Stimulated activated CD8-positive, alpha-beta memory T cell treated with anti-CD3 and anti-CD28 coated beads, Interleukin-12 subunit alpha, Interleukin-12 subunit beta, amount 100 ng/mL, for 24 hours (primary cell): ENCODE measurements around the gene INIP.
"Not testable (repeated sequence)": the region's sequence is repeated elsewhere in the genome, so short reads cannot be mapped to it uniquely, and the experiment has no call there.

ENCODE experiments used
- DNase-seq: peaks from one replicate; pipeline ENCODE4 v3.0.0-alpha.2; 2020; ENCODE audit errors: extremely low read depth

Gene INIP

GRCh38 chr9:112734892-112735291, 17.0 kb upstream of the INIP start:
- no peak for DNase-seq

- DNase-seq, result no peak
Observed at GRCh38 chr9:112731971-112732370, 14.1 kb upstream of the INIP start.

- DNase-seq, result no peak
Observed at GRCh38 chr9:112728401-112728800, 10.5 kb upstream of the INIP start.

- DNase-seq, result no peak
Observed at GRCh38 chr9:112726428-112726827, 8.5 kb upstream of the INIP start.

- no peak for DNase-seq
Observed at GRCh38 chr9:112725961-112726360, 8.0 kb upstream of the INIP start.

GRCh38 chr9:112722749-112723148, 4.8 kb upstream of the INIP start:
- not testable (repeated sequence) for DNase-seq

GRCh38 chr9:112720113-112720780, 2.3 kb upstream of the INIP start:
- no peak for DNase-seq

GRCh38 chr9:112719696-112720095, 1.8 kb upstream of the INIP start:
- no peak for DNase-seq

- DNase-seq, result no peak
Observed at GRCh38 chr9:112719241-112719691, 1.3 kb upstream of the INIP start.

GRCh38 chr9:112712678-112713077, 5.2 kb downstream of the INIP start:
- DNase-seq, result no peak

- DNase-seq, result no peak
Observed at GRCh38 chr9:112711050-112711689, 6.7 kb downstream of the INIP start.

- no peak for DNase-seq
Observed at GRCh38 chr9:112705768-112706427, 12.0 kb downstream of the INIP start.

- DNase-seq, result no peak
Observed at GRCh38 chr9:112703304-112703703, 14.6 kb downstream of the INIP start.

GRCh38 chr9:112700085-112700484, 17.8 kb downstream of the INIP start:
- no peak for DNase-seq

- no peak for DNase-seq
Observed at GRCh38 chr9:112699230-112699629, 18.7 kb downstream of the INIP start.

GRCh38 chr9:112696461-112696860, 21.5 kb downstream of the INIP start:
- no peak for DNase-seq

GRCh38 chr9:112694706-112695555, 23.0 kb downstream of the INIP start:
- no peak for DNase-seq

- no peak for DNase-seq
Observed at GRCh38 chr9:112689161-112689740, 28.7 kb downstream of the INIP start.

- no peak for DNase-seq
Observed at GRCh38 chr9:112680731-112681402, 37.0 kb downstream of the INIP start.

- no peak for DNase-seq
Observed at GRCh38 chr9:112677040-112677439, 40.9 kb downstream of the INIP start.

GRCh38 chr9:112673221-112673620, 44.7 kb downstream of the INIP start:
- not testable (repeated sequence) for DNase-seq
